Heart left ventricle (tissue), 16 donors: ENCODE results near the gene CHRNE. TPM values are rescaled to one million over a fixed set of nuclear protein-coding genes. Genes with fewer than 3 reads are reported as not detected.
A peak's percentile ranks its signal among the peaks of the same experiment; 100 is the strongest.

Experiments used
- ATAC-seq, 4 donors: fragments of 200-7000 bp; cut with Tn5 transposase; one replicate each; pipeline ENCODE4 v1.9.1; 2020 to 2022; ENCODE audit warnings: moderate library complexity in 4 of 4, mild to moderate bottlenecking in 3 of 4, moderate number of reproducible peaks in 1 of 4
- DNase-seq, 5 donors: peaks; one replicate each; pipeline ENCODE4 v3.0.0-alpha.2; 2020
- H3K27ac ChIP-seq, 12 donors: fragments of 200-600 bp; sonication (generic) in 4 of 12; one replicate each; pipeline versions ENCODE4 v1.5.0 to v1.8.0; 2016 to 2022; ENCODE audit warnings: mild to moderate bottlenecking in 2 of 12
- H3K27me3 ChIP-seq, 9 donors: fragments of 200-600 bp; sonication (generic) in 2 of 9; one replicate each; pipeline versions ENCODE4 v1.5.1 to v1.8.0; 2016 to 2022; ENCODE audit warnings: mild to moderate bottlenecking in 3 of 9
- H3K36me3 ChIP-seq, 9 donors: fragments of 200-600 bp; sonication (generic) in 2 of 9; one replicate each; pipeline versions ENCODE4 v1.5.0 to v1.8.0; 2018 to 2022; ENCODE audit warnings: mild to moderate bottlenecking in 2 of 9
- H3K4me1 ChIP-seq, 12 donors: fragments of 200-600 bp; sonication (generic) in 4 of 12; one replicate each; pipeline versions ENCODE4 v1.5.0 to v1.8.0; 2016 to 2022; ENCODE audit warnings: mild to moderate bottlenecking in 3 of 12
- H3K4me3 ChIP-seq, 12 donors: fragments of 200-600 bp; sonication (generic) in 4 of 12; one replicate each; pipeline versions ENCODE4 v1.5.0 to v1.8.0; 2017 to 2022; ENCODE audit warnings: mild to moderate bottlenecking in 9 of 12, moderate library complexity in 4 of 12
- H3K9me3 ChIP-seq, 12 donors: fragments of 200-600 bp; sonication (generic) in 4 of 12; one replicate each; pipeline versions ENCODE4 v1.5.0 to v1.8.0; 2016 to 2022; ENCODE audit warnings: mild to moderate bottlenecking in 1 of 12
- CTCF ChIP-seq, 12 donors: fragments of 200-600 bp; sonication (generic) in 4 of 12; IDR thresholded peaks; one replicate each; pipeline versions ENCODE4 v1.5.0 to v1.8.0; 2018 to 2022; ENCODE audit warnings: antibody characterized with exemption in 12 of 12, mild to moderate bottlenecking in 5 of 12
- POLR2A ChIP-seq, 2 donors: fragments of 450-650 bp; IDR thresholded peaks; one replicate each; pipeline ENCODE4 v1.6.1; 2017; ENCODE audit warnings: antibody characterized with exemption in 2 of 2, mild to moderate bottlenecking in 2 of 2, moderate library complexity in 2 of 2
- WGBS, 4 donors: extraction: QIAGEN DNeasy Blood & Tissue Kit in 2 of 4; methylation state at CpG; one replicate each; pipeline versions ENCODE4 v1.1.5 to v1.1.7; 2013 to 2018; 5-methylcytosine and 5-hydroxymethylcytosine counted together
- intact Hi-C, 10 donors: fragments of 100-400 bp; cut with DNase I; formaldehyde crosslinking; loops; one replicate each; pipeline versions ENCODE4 v1.11.1 to v1.14.2; 2022
- polyA plus RNA-seq, 2 donors: library from polyadenylated mRNA; stranded (reverse); fragments of 200-250 nt; gene quantifications; one replicate each; pipeline ENCODE4 v1.2.3, GENCODE V29; 2013
- total RNA-seq, 9 donors: library from RNA; depleted of rRNA in 2 of 9; stranded (reverse); fragments of >200 nt in 2 of 9; fragmentation: NEBNext Ultra II Directional in 3 of 9; extraction: Animal tissue kit (Norgen Biotek cat#: 25700) in 3 of 9; gene quantifications; one replicate each; pipeline versions ENCODE4 v1.1.0 to v1.2.4, GENCODE V29; 2016 to 2023
- donor health status: ischemic (EF 13 %, LVEDD 7.1; RV severe dilation, severe dysfunction).
- donor health status: healthy with polysubstance abuse.
- donor health status: DM: no; HTN: yes; CAD: no.
- donor health status: DM: no; HTN: no; CAD: no.
- donor health status: ischemic (EF 25% LVEDD 6.9; RV normal size, moderate dysfunction).
- donor health status: ischemic (EF 25% LVEDD 5.7; RV mildly dilated, moderate dysfunction).
- donor health status: healthy.
- donor health status: DM: yes; HTN: yes; CAD: no.
- donor health status: ischemic (EF 35%, LVEDD 5.7; RV mildly dilated, moderate dysfunction).
- donor health status: nonischemic (EF 11% LVEDD 7.7; RV severe dilation, severe dysfunction).
- donor health status: DM: yes; HTN: yes; CAD: no.
- donor health status: PGD.
- donor health status: ischemic (EF 29% LVEDD 5.4; RV normal size, mild dysfunction).
- donor health status: nonischemic (EF 23%, LVEDD 6.1; RV moderate dilation, normal function).

The CHRNE gene
- total and polyA plus RNA-seq, 11 donors, result 0.23 to 1.4 (median 0.48) TPM

- Histone ChIP-seq H3K4me1 (peaks cover 19 to 69% (median 46%) of the 10 kb centered on the region in 12 donors), H3K4me3 (peak overlapping the region; percentile 76 to 98 (median 88)), H3K27me3 (no peaks in the 10 kb centered on the region), H3K27ac (peak overlapping the region in 10 of 12 donors; percentile 91 to 99 (median 97)), H3K36me3 (peaks cover 0 to 71% (median 64%) of the 10 kb centered on the region in 9 donors), H3K9me3 (no peaks in the 10 kb centered on the region)
- ATAC-seq (no peak), DNase-seq (no peak)
- intact Hi-C loops, result loop anchor here in 2 of 10 donors (5.0 kb wide), 2 partner anchors 34 to 56 kb away; partner anchors contain the start of genes INCA1 (in 1 of the 2) and KIF1C (in 1 of the 2)
- 41 to 53% (median 50%) methylated on average over 4 of the region's 4 CpGs for WGBS, 4 donors
- TF ChIP-seq CTCF (IDR thresholded peaks at IDR 0.05) (no peak), POLR2A (IDR thresholded peaks at IDR 0.05) (no peak)
These were observed 38.4 kb upstream of the CHRNE start for GRCh38 chr17:4941319-4941610.

GRCh38 chr17:4940555-4941318 is 37.8 kb upstream of the CHRNE start:
- WGBS, 4 donors, result 1% methylated on average over 29 of the region's 29 CpGs
- TF ChIP-seq POLR2A (IDR thresholded peaks at IDR 0.05) (no peak), CTCF (IDR thresholded peaks at IDR 0.05) (no peak)
- intact Hi-C loops, result loop anchor here in 4 of 10 donors (1.0 to 5.0 kb wide), 5 partner anchors 8 to 57 kb away; partner anchors contain the start of genes INCA1 (in 4 of the 4), KIF1C (in 4 of the 4), PFN1 (in 2 of the 4) and SPAG7 (in 1 of the 4)

GRCh38 chr17:4939796-4940554 is 37.1 kb upstream of the CHRNE start, which contains the start of the genes RNF167 and SLC25A11:
Gene RNF167, plus strand, starts transcription at chr17:4940268. Its CDS starts 642 bp downstream, at chr17:4940910.
Gene SLC25A11, minus strand, starts transcription at chr17:4940046. Its CDS starts 136 bp downstream, at chr17:4939910.
- peaks cover 0 to 68% (median 53%) of the 10 kb centered on the region in 9 donors for H3K36me3 ChIP-seq
- peak; percentile 91 to 95 (median 94) for ATAC-seq
- H3K27ac ChIP-seq, result peak within 1 kb of the TSS; percentile 91 to 100 (median 97)
- intact Hi-C loops, result loop anchor here in 8 of 10 donors (1.0 to 10.0 kb wide), 9 partner anchors 8 to 57 kb away; partner anchors contain the start of genes INCA1 (in 5 of the 8), KIF1C (in 5 of the 8), CAMTA2 (in 3 of the 8) and PFN1 (in 2 of the 8)
- H3K9me3 ChIP-seq, result no peaks in the 10 kb centered on the region
- peaks cover 11 to 56% (median 33%) of the 10 kb centered on the region in 12 donors for H3K4me1 ChIP-seq
- no peaks in the 10 kb centered on the region for H3K27me3 ChIP-seq
- peak; percentile 94 to 97 (median 95) for DNase-seq
- H3K4me3 ChIP-seq, result peak within 1 kb of the TSS; percentile 76 to 98 (median 88)
- TF ChIP-seq POLR2A (IDR thresholded peaks at IDR 0.05) (peak in 1 of 2 donors; percentile 86), CTCF (IDR thresholded peaks at IDR 0.05) (peak in 2 of 12 donors; percentile 6 to 10)
- 0% methylated on average over 48 to 72 of the region's 72 CpGs for WGBS, 4 donors

More at GRCh38 chr17:4940555-4941318, 37.8 kb upstream of the CHRNE start:
- peaks cover 18 to 64% (median 41%) of the 10 kb centered on the region in 12 donors for H3K4me1 ChIP-seq
- DNase-seq (peak in 3 of 5 donors; percentile 82 to 85 (median 83)), ATAC-seq (peak; percentile 60 to 86 (median 79))
- no peaks in the 10 kb centered on the region for H3K27me3 ChIP-seq
- H3K4me3 ChIP-seq, result peak overlapping the region; percentile 76 to 98 (median 88)
- H3K27ac ChIP-seq, result peak overlapping the region; percentile 91 to 100 (median 97)
- peaks cover 0 to 71% (median 61%) of the 10 kb centered on the region in 9 donors for H3K36me3 ChIP-seq
- no peaks in the 10 kb centered on the region for H3K9me3 ChIP-seq
